Activated T-helper 17 cell treated with anti-CD3 and anti-CD28 coated beads, Interleukin-2, amount 50 U/mL, for 72 hours (primary cell): ENCODE results near the gene PSME3. TPM values are rescaled to one million over a fixed set of nuclear protein-coding genes. Genes with fewer than 3 reads are reported as not detected.
"Not testable (repeated sequence)": the region's sequence is repeated elsewhere in the genome, so short reads cannot be mapped to it uniquely, and the experiment has no call there.

Experiments
- ATAC-seq: fragments of 150-1000 bp; cut with Tn5 transposase; replicated peaks from 2 replicates; pipeline ENCODE4 v1.10.0; 2021; ENCODE audit warnings: mild to moderate bottlenecking, moderate library complexity
- H3K27ac Mint-ChIP-seq: one replicate; pipeline ENCODE4 v1.8.0; 2022; ENCODE audit warnings: mixed read lengths
- H3K27me3 Mint-ChIP-seq: one replicate; pipeline ENCODE4 v1.8.0; 2022; ENCODE audit warnings: mixed read lengths
- H3K36me3 Mint-ChIP-seq: one replicate; pipeline ENCODE4 v1.8.0; 2022; ENCODE audit warnings: low read depth, mild to moderate bottlenecking, mixed read lengths
- H3K4me1 Mint-ChIP-seq: one replicate; pipeline ENCODE4 v1.8.0; 2022; ENCODE audit warnings: mixed read lengths
- H3K4me3 Mint-ChIP-seq: one replicate; pipeline ENCODE4 v1.8.0; 2022; ENCODE audit warnings: mild to moderate bottlenecking, mixed read lengths
- H3K9me3 Mint-ChIP-seq: one replicate; pipeline ENCODE4 v1.8.0; 2022; ENCODE audit warnings: mixed read lengths
- total RNA-seq, 2 donors: library from RNA; stranded (reverse); gene quantifications; one replicate each; pipeline ENCODE4 v1.2.3, GENCODE V29; 2022

The PSME3 gene
- total RNA-seq, 2 donors from 2014 or later: 56.5 to 159 TPM

GRCh38 chr17:42871647-42872046 lies 38.5 kb downstream of the PSME3 start:
- Mint-ChIP-seq H3K27ac (no peak overlapping the region), H3K27me3 (peaks cover 16% of the 10 kb centered on the region), H3K36me3 (no peaks in the 10 kb centered on the region), H3K4me3 (no peak overlapping the region), H3K9me3 (no peaks in the 10 kb centered on the region), H3K4me1 (no peaks in the 10 kb centered on the region)
- no peak for ATAC-seq

- Mint-ChIP-seq H3K4me3 (no peak overlapping the region), H3K4me1 (no peaks in the 10 kb centered on the region), H3K27me3 (peaks cover 15% of the 10 kb centered on the region), H3K9me3 (no peaks in the 10 kb centered on the region), H3K36me3 (no peaks in the 10 kb centered on the region), H3K27ac (no peak overlapping the region)
- no peak for ATAC-seq
These were observed 39.2 kb downstream of the PSME3 start for GRCh38 chr17:42872251-42872965.

- Mint-ChIP-seq H3K4me3 (no peak overlapping the region), H3K36me3 (no peaks in the 10 kb centered on the region), H3K27me3 (peaks cover 21% of the 10 kb centered on the region), H3K4me1 (no peaks in the 10 kb centered on the region), H3K9me3 (no peaks in the 10 kb centered on the region), H3K27ac (no peak overlapping the region)
- no peak for ATAC-seq
These were observed 40.1 kb downstream of the PSME3 start for GRCh38 chr17:42873315-42873714.

GRCh38 chr17:42873932-42874695 lies 40.9 kb downstream of the PSME3 start:
- not testable (repeated sequence) for H3K36me3 Mint-ChIP-seq, H3K4me1 Mint-ChIP-seq, ATAC-seq, H3K27ac Mint-ChIP-seq, H3K9me3 Mint-ChIP-seq, H3K4me3 Mint-ChIP-seq
- H3K27me3 Mint-ChIP-seq: peaks cover 26% of the 10 kb centered on the region

GRCh38 chr17:42877037-42877436 lies 43.8 kb downstream of the PSME3 start:
- Mint-ChIP-seq H3K27ac (no peak overlapping the region), H3K9me3 (no peaks in the 10 kb centered on the region), H3K4me3 (no peak overlapping the region), H3K36me3 (no peaks in the 10 kb centered on the region), H3K4me1 (no peaks in the 10 kb centered on the region), H3K27me3 (peaks cover 28% of the 10 kb centered on the region)
- no peak for ATAC-seq

GRCh38 chr17:42878123-42878880 lies 45.1 kb downstream of the PSME3 start:
- H3K4me3 Mint-ChIP-seq: no peak overlapping the region
- H3K36me3 Mint-ChIP-seq: no peaks in the 10 kb centered on the region
- H3K27ac Mint-ChIP-seq: no peak overlapping the region
- H3K27me3 Mint-ChIP-seq: peaks cover 21% of the 10 kb centered on the region
- H3K4me1 Mint-ChIP-seq: no peaks in the 10 kb centered on the region
- no peaks in the 10 kb centered on the region for H3K9me3 Mint-ChIP-seq
- no peak for ATAC-seq

- H3K4me1 Mint-ChIP-seq: no peaks in the 10 kb centered on the region
- no peak overlapping the region for H3K27ac Mint-ChIP-seq
- H3K27me3 Mint-ChIP-seq: peaks cover 20% of the 10 kb centered on the region
- no peak for ATAC-seq
- no peak overlapping the region for H3K4me3 Mint-ChIP-seq
- H3K36me3 Mint-ChIP-seq: no peaks in the 10 kb centered on the region
- no peaks in the 10 kb centered on the region for H3K9me3 Mint-ChIP-seq
These were observed 45.9 kb downstream of the PSME3 start for GRCh38 chr17:42878924-42879595.

- H3K4me3 Mint-ChIP-seq: no peak overlapping the region
- H3K4me1 Mint-ChIP-seq: no peaks in the 10 kb centered on the region
- no peak overlapping the region for H3K27ac Mint-ChIP-seq
- no peaks in the 10 kb centered on the region for H3K9me3 Mint-ChIP-seq
- no peaks in the 10 kb centered on the region for H3K36me3 Mint-ChIP-seq
- ATAC-seq: no peak
- H3K27me3 Mint-ChIP-seq: peaks cover 20% of the 10 kb centered on the region
These were observed 46.4 kb downstream of the PSME3 start for GRCh38 chr17:42879596-42879985.

GRCh38 chr17:42880776-42881310 lies 47.6 kb downstream of the PSME3 start:
- no peak overlapping the region for H3K4me3 Mint-ChIP-seq
- H3K36me3 Mint-ChIP-seq: no peaks in the 10 kb centered on the region
- H3K27ac Mint-ChIP-seq: no peak overlapping the region
- no peaks in the 10 kb centered on the region for H3K4me1 Mint-ChIP-seq
- H3K27me3 Mint-ChIP-seq: peaks cover 20% of the 10 kb centered on the region
- H3K9me3 Mint-ChIP-seq: no peaks in the 10 kb centered on the region
- no peak for ATAC-seq

GRCh38 chr17:42881706-42882105 lies 48.5 kb downstream of the PSME3 start:
- H3K27me3 Mint-ChIP-seq: peaks cover 26% of the 10 kb centered on the region
- H3K4me3 Mint-ChIP-seq, H3K27ac Mint-ChIP-seq, H3K9me3 Mint-ChIP-seq, H3K36me3 Mint-ChIP-seq, ATAC-seq, H3K4me1 Mint-ChIP-seq: not testable (repeated sequence)

GRCh38 chr17:42882166-42882565 lies 49.0 kb downstream of the PSME3 start:
- Mint-ChIP-seq H3K27ac (no peak overlapping the region), H3K27me3 (peaks cover 25% of the 10 kb centered on the region), H3K4me3 (no peak overlapping the region), H3K36me3 (no peaks in the 10 kb centered on the region), H3K9me3 (no peaks in the 10 kb centered on the region), H3K4me1 (peaks cover 5% of the 10 kb centered on the region)
- no peak for ATAC-seq

- Mint-ChIP-seq H3K4me3 (no peak overlapping the region), H3K9me3 (no peaks in the 10 kb centered on the region), H3K4me1 (peaks cover 5% of the 10 kb centered on the region), H3K36me3 (no peaks in the 10 kb centered on the region), H3K27ac (no peak overlapping the region), H3K27me3 (peaks cover 12% of the 10 kb centered on the region)
- no peak for ATAC-seq
These were observed 50.8 kb downstream of the PSME3 start for GRCh38 chr17:42883802-42884558.

- H3K4me1 Mint-ChIP-seq, H3K27ac Mint-ChIP-seq, H3K36me3 Mint-ChIP-seq, ATAC-seq, H3K4me3 Mint-ChIP-seq, H3K27me3 Mint-ChIP-seq, H3K9me3 Mint-ChIP-seq: not testable (repeated sequence)
These were observed 52.6 kb downstream of the PSME3 start for GRCh38 chr17:42885806-42886205.
